ENCODE results near the gene PIM2. TPM values are rescaled to one million over a fixed set of nuclear protein-coding genes. Genes with fewer than 3 reads are reported as not detected.
A peak's percentile ranks its signal among the peaks of the same experiment; 100 is the strongest.

Gene PIM2
- total and polyA plus RNA-seq, 2 of the 4 experiments (the other 2 are of a cell fraction): 7.3 to 9.4 TPM

GRCh38 chrX:48957477-48957826 lies 38.6 kb upstream of the PIM2 start, which contains the start of gene OTUD5:
TSS of gene OTUD5 (minus strand) at chrX:48957607. CDS start at chrX:48957570, 37 bp downstream.
- Histone ChIP-seq H3K79me1 (ENCODE audit: low read depth in 1 of 2, low read length in 2 of 2) (peaks cover 4 to 49% of the 10 kb centered on the region in 2 experiments; a peak in 3 of 4 replicates), H3K23ac (ENCODE audit: low read depth, low read length) (peak within 1 kb of the TSS; percentile 96; the same call in 1 of the 2 replicates), H2BK20ac (ENCODE audit: low read depth, low read length) (0 out of 2 replicates have a peak within 1 kb of the TSS, but pooled peaks have one; percentile 57), H3K4ac (ENCODE audit: low read depth, low read length) (peak within 1 kb of the TSS; percentile 100), H4K5ac (ENCODE audit: low read depth, low read length) (peak within 1 kb of the TSS; percentile 92), H2AFZ (replicated peaks; ENCODE audit: low read length, poor library complexity) (peak within 1 kb of the TSS; percentile 98), H3K9me3 (ENCODE audit: control insufficient read depth, insufficient read depth, low read length) (no peaks in the 10 kb centered on the region), H3K56ac (ENCODE audit: extremely low read depth, insufficient read depth, low read length) (peak within 1 kb of the TSS; percentile 89), H3K4me2 (ENCODE audit: low read depth, low read length) (peak within 1 kb of the TSS; percentile 86), H3K18ac (ENCODE audit: low read depth, low read length) (peak within 1 kb of the TSS; percentile 91), H2BK15ac (ENCODE audit: low read depth, low read length) (no peak within 1 kb of the TSS; the same call in 2 of the 3 replicates), H2AK9ac (replicated peaks; ENCODE audit: low read depth, low read length, poor library complexity) (peak within 1 kb of the TSS; percentile 98), H4K20me1 (ENCODE audit: insufficient read depth, low read length) (peaks cover 23% of the 10 kb centered on the region; the same call in 1 of the 2 replicates), H3K9me1 (ENCODE audit: insufficient read depth, low read length) (no peaks in the 10 kb centered on the region; the same call in none of the 2 replicates), H3K4me1 (ENCODE audit: control insufficient read depth, insufficient read depth, low read length) (peaks cover 2% of the 10 kb centered on the region), H2BK5ac (ENCODE audit: low read depth, low read length, poor library complexity, severe bottlenecking) (peak within 1 kb of the TSS; percentile 98), H2BK120ac (ENCODE audit: low read depth, low read length) (peak within 1 kb of the TSS; percentile 91; the same call in 1 of the 2 replicates), H3K36me3 (ENCODE audit: control insufficient read depth, insufficient read depth, low read length) (peaks cover 12% of the 10 kb centered on the region; the same call in 1 of the 2 replicates), H3K9ac (ENCODE audit: low read depth, low read length) (peak within 1 kb of the TSS; percentile 83), H3K27me3 (ENCODE audit: control insufficient read depth, insufficient read depth, low read length) (no peaks in the 10 kb centered on the region), H4K91ac (ENCODE audit: insufficient read depth, low read depth, low read length) (peak within 1 kb of the TSS; percentile 98), H2AK5ac (ENCODE audit: low read depth, low read length) (peak within 1 kb of the TSS; percentile 93), H3K14ac (replicated peaks; ENCODE audit: low read depth, low read length) (peak within 1 kb of the TSS; percentile 99), H4K8ac (ENCODE audit: low read depth in 2 of 2, low read length in 2 of 2) (peak within 1 kb of the TSS; percentile 76 to 98), H3K27ac (ENCODE audit: insufficient read depth, low read length) (peak within 1 kb of the TSS; percentile 89), H3K4me3 (ENCODE audit: insufficient read depth, low read depth, low read length) (peak within 1 kb of the TSS; percentile 78)
- intact Hi-C loops (cut with micrococcal nuclease): no loop called here
- ChIA-PET CTCF (no interaction called here), POLR2A (ENCODE audit: unreplicated experiment) (interaction anchor here (1.2 kb wide), 1 partner anchor 122 kb away, joined by 3 read pairs; the partner anchor contains the start of gene WDR45)
- TF ChIP-seq MAFK (IDR thresholded peaks at IDR 0.05; ENCODE audit: low read depth, low read length) (no peak), MAZ (IDR thresholded peaks at IDR 0.05; ENCODE audit: borderline replicate concordance, low read depth, low read length) (peak; percentile 13; the same call in 1 of the 2 replicates), CHD1 (IDR thresholded peaks at IDR 0.05; ENCODE audit: low read depth, low read length) (no peak), BHLHE40 (IDR thresholded peaks at IDR 0.05; ENCODE audit: low read depth, low read length) (no peak), POLR2A (IDR thresholded peaks at IDR 0.05; ENCODE audit: low read depth, low read length) (no peak), NFE2L2 (IDR thresholded peaks at IDR 0.05; ENCODE audit: low read depth, low read length) (no peak)
- in situ Hi-C loops (cut with MboI; ENCODE audit: low sequenced_read_pairs): loop anchor here (25.0 kb wide), 1 partner anchor 105 kb away; the partner anchor contains the start of genes CCDC120 and PRAF2
- 52% methylated on average over 9 of the region's 53 CpGs; no CpG with 5 or more reads in 1 of the 2 experiments for WGBS, 2 experiments (ENCODE audit: extremely low coverage in 2 of 2, insufficient read length in 1 of 2)
- peak; percentile 51 for ATAC-seq (ENCODE audit: low read depth)
- DNase-seq: no peak
- BruUV-seq (replicated peaks): no TSS peak
- dilution Hi-C loops (cut with HindIII; ENCODE audit: low sequenced_read_pairs, unreplicated experiment): no loop called here
